DOHH2 (cell line): Measurements from ENCODE around the gene MLXIP.

Experiments used
- H3F3A ChIP-seq: fragments of 200-600 bp; sonication (generic), shearing (Covaris generic); 2 replicates; pipeline ENCODE4 v1.6.0; 2016; ENCODE audit warnings: antibody characterized with exemption, mild to moderate bottlenecking; ENCODE audit not compliant: control insufficient read depth, insufficient read depth
- H3K27ac ChIP-seq: fragments of 200-600 bp; sonication (generic); 2 replicates; pipeline ENCODE4 v1.5.1; 2014; ENCODE audit warnings: low read depth, mild to moderate bottlenecking, low read length, moderate library complexity
- H3K27me3 ChIP-seq: fragments of 200-600 bp; sonication (generic); 2 replicates; pipeline ENCODE4 v1.6.1; 2014; ENCODE audit warnings: mild to moderate bottlenecking, low read length, mixed read lengths; ENCODE audit not compliant: control insufficient read depth
- H3K36me3 ChIP-seq: fragments of 200-600 bp; sonication (generic); 2 replicates; pipeline ENCODE4 v1.6.1; 2014; ENCODE audit warnings: mild to moderate bottlenecking, low read length, moderate library complexity, mixed read lengths; ENCODE audit not compliant: control insufficient read depth
- H3K4me1 ChIP-seq: fragments of 200-600 bp; sonication (generic); 2 replicates; pipeline ENCODE4 v1.6.1; 2014; ENCODE audit warnings: mild to moderate bottlenecking, low read length, mixed read lengths; ENCODE audit not compliant: control insufficient read depth
- H3K4me2 ChIP-seq: fragments of 200-600 bp; sonication (generic); 2 replicates; pipeline ENCODE4 v1.6.0; 2014; ENCODE audit warnings: mild to moderate bottlenecking, low read length, moderate library complexity
- H3K4me3 ChIP-seq: fragments of 200-600 bp; sonication (generic); 2 replicates; pipeline ENCODE4 v1.5.1; 2014; ENCODE audit warnings: mild to moderate bottlenecking, low read length, mixed read lengths
- H3K79me2 ChIP-seq: fragments of 200-600 bp; sonication (generic); 2 replicates; pipeline ENCODE4 v1.6.1; 2014; ENCODE audit warnings: mild to moderate bottlenecking, low read length, mixed read lengths; ENCODE audit not compliant: control insufficient read depth
- H3K9me2 ChIP-seq: fragments of 200-600 bp; sonication (generic); replicated peaks from 2 replicates; pipeline ENCODE4 v1.6.1; 2014; ENCODE audit warnings: mild to moderate bottlenecking, low read length, mixed read lengths; ENCODE audit not compliant: control insufficient read depth
- H3K9me3 ChIP-seq: fragments of 200-600 bp; sonication (generic); 2 replicates; pipeline ENCODE4 v1.6.1; 2014; ENCODE audit warnings: antibody characterized with exemption, low read length, mixed read lengths; ENCODE audit not compliant: control insufficient read depth, insufficient read depth
- H4K20me1 ChIP-seq: fragments of 200-600 bp; sonication (generic); 2 replicates; pipeline ENCODE4 v1.6.0; 2014; ENCODE audit warnings: low read depth, mild to moderate bottlenecking, antibody characterized with exemption, low read length, moderate library complexity; ENCODE audit not compliant: control insufficient read depth, insufficient read depth
- CTCF ChIP-seq: fragments of 200-600 bp; sonication (generic); IDR thresholded peaks from one replicate; pipeline ENCODE4 v1.5.1; 2014; ENCODE audit warnings: antibody characterized with exemption, mild to moderate bottlenecking, low read depth, low read length; ENCODE audit not compliant: poor library complexity, severe bottlenecking
- EZH2phosphoT487 ChIP-seq: fragments of 200-600 bp; sonication (generic); IDR thresholded peaks from 2 replicates; pipeline ENCODE4 v1.6.1; 2017; ENCODE audit warnings: borderline replicate concordance, mild to moderate bottlenecking, antibody characterized with exemption, low read length, moderate library complexity, mixed read lengths

MLXIP gene

GRCh38 chr12:122099280-122099749 lies 20.8 kb downstream of the MLXIP start:
- H3K4me2 ChIP-seq = 0 out of 2 replicates have a peak overlapping the region, but pooled peaks have one; percentile 1
- no peaks in the 10 kb centered on the region for H3K9me3 ChIP-seq
- peaks cover 13% of the 10 kb centered on the region for H3K4me1 ChIP-seq
- H3K27ac ChIP-seq = no peak overlapping the region
- H3K36me3 ChIP-seq = no peaks in the 10 kb centered on the region
- no peaks in the 10 kb centered on the region for H3K27me3 ChIP-seq
- H3F3A ChIP-seq = peaks cover 7% of the 10 kb centered on the region
- TF ChIP-seq CTCF (no peak), EZH2phosphoT487 (no peak)
- H3K4me3 ChIP-seq = no peak overlapping the region
- no peaks in the 10 kb centered on the region for H3K9me2 ChIP-seq
- peaks cover 12% of the 10 kb centered on the region; the same call in 1 of the 2 replicates for H4K20me1 ChIP-seq
- peaks cover 76% of the 10 kb centered on the region for H3K79me2 ChIP-seq

- Histone ChIP-seq H3K4me2 (0 out of 2 replicates have a peak overlapping the region, but pooled peaks have one; percentile 1), H3K27me3 (no peaks in the 10 kb centered on the region), H3K79me2 (peaks cover 76% of the 10 kb centered on the region), H3F3A (peaks cover 7% of the 10 kb centered on the region), H3K36me3 (no peaks in the 10 kb centered on the region), H3K4me1 (peaks cover 16% of the 10 kb centered on the region), H3K27ac (no peak overlapping the region), H4K20me1 (peaks cover 7% of the 10 kb centered on the region; the same call in 1 of the 2 replicates), H3K9me3 (no peaks in the 10 kb centered on the region), H3K9me2 (no peaks in the 10 kb centered on the region), H3K4me3 (no peak overlapping the region)
- no peak for TF ChIP-seq CTCF
- TF ChIP-seq EZH2phosphoT487 = no peak
Observed at GRCh38 chr12:122099856-122100255, 21.3 kb downstream of the MLXIP start.

GRCh38 chr12:122100568-122100967 lies 22.0 kb downstream of the MLXIP start:
- Histone ChIP-seq H3K9me3 (no peaks in the 10 kb centered on the region), H3K27ac (no peak overlapping the region), H3K9me2 (no peaks in the 10 kb centered on the region), H3K4me1 (peaks cover 24% of the 10 kb centered on the region), H4K20me1 (peaks cover 3% of the 10 kb centered on the region; the same call in 1 of the 2 replicates), H3K4me3 (no peak overlapping the region), H3K36me3 (no peaks in the 10 kb centered on the region), H3K79me2 (peaks cover 78% of the 10 kb centered on the region), H3F3A (peaks cover 2% of the 10 kb centered on the region; the same call in 1 of the 2 replicates), H3K4me2 (no peak overlapping the region), H3K27me3 (no peaks in the 10 kb centered on the region)
- TF ChIP-seq EZH2phosphoT487 (no peak), CTCF (no peak)
